ENCODE results near the gene TTC27.

Gene TTC27

DNA sequence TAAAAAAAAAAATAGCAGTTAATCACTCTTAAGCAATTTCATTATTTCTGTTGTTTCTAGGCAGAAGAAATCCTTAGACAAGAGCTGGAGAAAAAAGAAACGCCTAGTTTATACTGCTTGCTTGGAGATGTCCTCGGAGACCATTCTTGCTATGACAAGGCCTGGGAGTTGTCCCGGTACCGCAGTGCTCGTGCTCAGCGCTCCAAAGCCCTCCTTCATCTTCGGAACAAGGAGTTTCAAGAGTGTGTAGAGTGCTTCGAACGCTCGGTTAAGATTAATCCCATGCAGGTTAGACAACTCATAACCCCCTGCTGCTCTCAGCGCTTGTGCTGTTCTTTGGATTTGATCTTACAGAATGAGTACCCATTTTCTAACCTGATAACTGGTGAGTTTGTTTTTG lies 130.4 kb downstream of the TTC27 start:
- Histone ChIP-seq H3K36me3 (ENCODE audit: control insufficient read depth in 5 of 5, insufficient read depth in 5 of 5, low read length in 5 of 5) (peaks cover 3 to 19% (median 8%) of the 10 kb centered on the region in 5 donors), H3K9me3 (ENCODE audit: control insufficient read depth in 5 of 5, low read length in 5 of 5) (no peaks in the 10 kb centered on the region), H3K9ac (ENCODE audit: low read length in 5 of 5) (peak overlapping the region in 1 of 5 donors; percentile 4), H3K4me1 (ENCODE audit: control insufficient read depth in 5 of 5, insufficient read depth in 5 of 5, low read length in 5 of 5) (peaks cover 0 to 4% (median 0%) of the 10 kb centered on the region in 5 donors), H3K27me3 (ENCODE audit: control insufficient read depth in 5 of 5, insufficient read depth in 4 of 5, low read length in 5 of 5) (no peaks in the 10 kb centered on the region), H3K4me3 (ENCODE audit: low read depth in 1 of 5, low read length in 5 of 5) (peak overlapping the region in 3 of 5 donors; percentile 21 to 45 (median 42)), H3K27ac (ENCODE audit: low read depth, low read length) (no peak overlapping the region)

DNA sequence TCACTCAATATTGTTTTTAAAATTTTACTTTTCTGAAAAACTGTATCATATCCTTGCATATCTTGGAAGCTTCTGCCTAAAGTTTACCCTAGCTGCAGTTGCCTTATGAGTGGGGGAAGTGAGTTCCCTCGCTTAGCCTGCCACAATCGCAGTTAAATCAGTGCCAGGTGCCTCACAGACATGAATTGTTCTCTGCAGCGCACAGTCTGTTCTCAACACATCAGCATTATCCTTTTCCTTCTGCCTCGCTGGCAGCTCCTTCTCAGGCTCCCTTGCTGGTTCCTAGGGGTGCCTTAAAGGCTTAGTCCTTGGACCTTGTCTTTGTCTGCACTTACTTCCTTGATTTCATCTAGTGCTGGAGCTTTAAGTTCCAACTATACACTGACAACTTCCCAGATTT lies 132.8 kb downstream of the TTC27 start:
- H3K27ac ChIP-seq (ENCODE audit: low read depth, low read length), result no peak overlapping the region
- H3K27me3 ChIP-seq (ENCODE audit: control insufficient read depth in 5 of 5, insufficient read depth in 4 of 5, low read length in 5 of 5), result no peaks in the 10 kb centered on the region
- H3K4me3 ChIP-seq (ENCODE audit: low read depth in 1 of 5, low read length in 5 of 5), result no peak overlapping the region
- H3K36me3 ChIP-seq (ENCODE audit: control insufficient read depth in 5 of 5, insufficient read depth in 5 of 5, low read length in 5 of 5), result peaks cover 3 to 19% (median 8%) of the 10 kb centered on the region in 5 donors
- no peaks in the 10 kb centered on the region for H3K9me3 ChIP-seq (ENCODE audit: control insufficient read depth in 5 of 5, low read length in 5 of 5)
- no peak overlapping the region for H3K9ac ChIP-seq (ENCODE audit: low read length in 5 of 5)
- peaks cover 0 to 4% (median 0%) of the 10 kb centered on the region in 5 donors for H3K4me1 ChIP-seq (ENCODE audit: control insufficient read depth in 5 of 5, insufficient read depth in 5 of 5, low read length in 5 of 5)

DNA sequence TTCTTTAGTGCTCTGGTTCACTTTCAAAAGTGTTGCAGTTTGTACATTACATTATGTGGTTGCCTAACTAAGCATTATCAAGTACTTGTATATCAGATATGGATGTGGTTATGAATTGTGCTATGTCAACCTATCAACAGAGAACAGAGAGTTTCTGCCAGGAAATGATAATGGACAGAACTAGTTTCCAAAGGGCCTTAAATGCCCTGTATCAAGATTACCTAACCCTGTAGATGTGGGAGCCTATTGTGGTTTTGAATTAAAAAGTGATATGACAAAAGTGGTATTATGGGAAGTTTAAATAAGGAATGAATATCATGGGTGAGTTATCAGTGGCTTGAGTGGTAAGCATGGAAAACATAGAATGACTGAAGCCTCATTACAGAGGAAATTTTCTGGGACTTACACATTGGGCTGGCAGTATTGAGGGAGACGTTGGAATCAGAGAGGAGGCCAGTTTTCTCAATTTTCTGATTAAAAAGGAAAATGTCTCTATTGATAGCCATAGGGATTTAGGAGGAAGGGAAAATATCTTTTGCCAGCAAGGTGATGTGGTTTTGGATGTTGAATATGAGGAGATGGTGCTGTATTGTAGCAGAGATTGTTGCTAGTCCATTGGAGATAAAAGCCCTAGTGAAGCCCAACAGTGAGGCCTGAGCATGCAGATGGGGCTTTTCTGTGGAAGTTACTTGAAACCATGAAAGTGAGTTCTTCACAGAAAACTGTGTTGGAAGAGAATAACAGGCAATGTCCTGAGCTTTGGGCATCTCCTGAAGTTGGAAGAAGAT lies 140.7 kb downstream of the TTC27 start:
- H3K9me3 ChIP-seq (ENCODE audit: control insufficient read depth in 5 of 5, low read length in 5 of 5), result no peaks in the 10 kb centered on the region
- H3K27ac ChIP-seq (ENCODE audit: low read depth, low read length), result no peak overlapping the region
- peaks cover 0 to 6% (median 2%) of the 10 kb centered on the region in 5 donors for H3K36me3 ChIP-seq (ENCODE audit: control insufficient read depth in 5 of 5, insufficient read depth in 5 of 5, low read length in 5 of 5)
- no peak overlapping the region for H3K4me3 ChIP-seq (ENCODE audit: low read depth in 1 of 5, low read length in 5 of 5)
- peaks cover 0 to 5% (median 0%) of the 10 kb centered on the region in 5 donors for H3K4me1 ChIP-seq (ENCODE audit: control insufficient read depth in 5 of 5, insufficient read depth in 5 of 5, low read length in 5 of 5)
- no peaks in the 10 kb centered on the region for H3K27me3 ChIP-seq (ENCODE audit: control insufficient read depth in 5 of 5, insufficient read depth in 4 of 5, low read length in 5 of 5)
- H3K9ac ChIP-seq (ENCODE audit: low read length in 5 of 5), result no peak overlapping the region

DNA sequence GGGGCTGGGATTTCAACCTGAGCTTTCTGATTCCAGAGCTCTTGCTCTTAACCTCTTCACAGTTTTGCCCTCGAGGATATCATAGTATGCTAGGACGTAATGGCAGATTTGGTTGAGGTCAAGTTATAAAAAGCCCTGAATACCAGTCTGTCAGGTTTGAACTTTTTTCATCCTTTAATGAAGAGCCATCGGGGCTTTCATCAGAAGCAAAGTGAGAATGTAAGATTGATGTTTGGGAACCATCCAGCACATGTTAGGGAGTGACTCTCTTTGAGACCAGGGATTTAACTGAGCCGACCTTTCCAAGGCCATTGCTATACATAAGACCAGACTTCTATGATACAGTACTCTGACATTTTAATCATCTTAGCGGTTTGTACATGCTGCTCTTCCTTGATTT lies 142.5 kb downstream of the TTC27 start:
- H3K4me1 ChIP-seq (ENCODE audit: control insufficient read depth in 5 of 5, insufficient read depth in 5 of 5, low read length in 5 of 5), result peaks cover 0 to 5% (median 0%) of the 10 kb centered on the region in 5 donors
- H3K9ac ChIP-seq (ENCODE audit: low read length in 5 of 5), result no peak overlapping the region
- H3K4me3 ChIP-seq (ENCODE audit: low read depth in 1 of 5, low read length in 5 of 5), result no peak overlapping the region
- H3K9me3 ChIP-seq (ENCODE audit: control insufficient read depth in 5 of 5, low read length in 5 of 5), result no peaks in the 10 kb centered on the region
- H3K36me3 ChIP-seq (ENCODE audit: control insufficient read depth in 5 of 5, insufficient read depth in 5 of 5, low read length in 5 of 5), result peaks cover 0 to 6% (median 2%) of the 10 kb centered on the region in 5 donors
- no peak overlapping the region for H3K27ac ChIP-seq (ENCODE audit: low read depth, low read length)
- H3K27me3 ChIP-seq (ENCODE audit: control insufficient read depth in 5 of 5, insufficient read depth in 4 of 5, low read length in 5 of 5), result no peaks in the 10 kb centered on the region

DNA sequence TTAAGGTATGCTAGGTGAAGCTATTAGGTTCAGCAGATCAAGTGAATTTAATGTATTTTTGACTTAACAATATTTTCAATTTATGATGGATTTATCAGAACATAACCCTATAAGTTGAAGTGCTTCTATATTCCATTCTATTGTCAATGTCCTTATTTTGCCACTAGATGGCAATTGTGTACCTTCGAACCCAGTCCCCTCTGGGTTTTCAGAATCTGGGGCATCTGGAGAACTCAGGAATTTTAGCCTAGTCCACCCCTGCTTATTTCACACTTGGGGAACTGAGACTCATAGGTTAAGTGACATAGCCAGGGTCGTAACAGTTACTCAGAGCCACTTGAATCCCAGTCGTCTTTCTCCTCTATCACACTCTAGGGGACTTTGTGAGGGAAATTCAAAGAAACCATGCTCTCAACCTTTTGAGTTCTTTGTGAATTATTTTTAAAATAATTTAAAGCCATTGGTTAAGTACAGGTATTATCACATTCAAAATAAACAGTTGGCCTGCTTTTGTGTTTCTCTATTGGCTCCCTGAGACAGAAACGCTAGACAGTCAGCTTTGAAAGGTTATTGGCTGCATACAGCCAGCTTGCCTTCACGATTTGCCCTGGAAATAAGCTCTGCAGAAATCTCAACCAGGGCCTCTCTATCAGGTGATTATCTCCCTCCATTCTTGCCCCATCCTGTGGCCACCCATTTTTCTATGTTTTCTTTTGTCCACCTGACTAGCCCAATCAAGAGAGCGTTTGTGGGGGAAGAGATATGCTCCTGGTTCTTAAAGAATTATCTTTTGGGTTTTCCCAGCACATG lies 145.0 kb downstream of the TTC27 start:
- no peak overlapping the region for H3K9ac ChIP-seq (ENCODE audit: low read length in 5 of 5)
- peaks cover 0 to 5% (median 0%) of the 10 kb centered on the region in 5 donors for H3K4me1 ChIP-seq (ENCODE audit: control insufficient read depth in 5 of 5, insufficient read depth in 5 of 5, low read length in 5 of 5)
- H3K27ac ChIP-seq (ENCODE audit: low read depth, low read length), result no peak overlapping the region
- no peak overlapping the region for H3K4me3 ChIP-seq (ENCODE audit: low read depth in 1 of 5, low read length in 5 of 5)
- H3K27me3 ChIP-seq (ENCODE audit: control insufficient read depth in 5 of 5, insufficient read depth in 4 of 5, low read length in 5 of 5), result no peaks in the 10 kb centered on the region
- peaks cover 0 to 2% (median 0%) of the 10 kb centered on the region in 5 donors for H3K36me3 ChIP-seq (ENCODE audit: control insufficient read depth in 5 of 5, insufficient read depth in 5 of 5, low read length in 5 of 5)
- H3K9me3 ChIP-seq (ENCODE audit: control insufficient read depth in 5 of 5, low read length in 5 of 5), result no peaks in the 10 kb centered on the region

DNA sequence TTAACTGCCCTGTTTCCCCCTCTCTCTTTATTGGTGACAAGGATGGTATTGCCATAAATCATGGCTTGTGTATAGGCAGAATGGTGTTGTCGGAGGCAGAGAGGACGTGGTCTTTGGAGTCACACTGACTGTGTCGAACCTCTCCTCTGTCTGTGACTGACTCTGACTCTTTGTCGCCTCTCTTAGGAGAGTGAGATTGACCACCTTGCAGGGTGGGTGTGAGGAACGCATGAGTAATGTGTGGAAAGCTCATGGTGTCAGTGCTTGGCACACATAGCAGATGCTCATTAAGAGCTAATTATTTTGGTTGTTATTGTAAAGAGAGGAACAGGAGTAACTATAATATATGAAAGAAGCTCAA lies 145.6 kb downstream of the TTC27 start:
- Histone ChIP-seq H3K27me3 (ENCODE audit: control insufficient read depth in 5 of 5, insufficient read depth in 4 of 5, low read length in 5 of 5) (no peaks in the 10 kb centered on the region), H3K4me3 (ENCODE audit: low read depth in 1 of 5, low read length in 5 of 5) (no peak overlapping the region), H3K9me3 (ENCODE audit: control insufficient read depth in 5 of 5, low read length in 5 of 5) (no peaks in the 10 kb centered on the region), H3K36me3 (ENCODE audit: control insufficient read depth in 5 of 5, insufficient read depth in 5 of 5, low read length in 5 of 5) (peaks cover 0 to 6% (median under 1%) of the 10 kb centered on the region in 5 donors), H3K4me1 (ENCODE audit: control insufficient read depth in 5 of 5, insufficient read depth in 5 of 5, low read length in 5 of 5) (peaks cover 0 to 5% (median 0%) of the 10 kb centered on the region in 5 donors), H3K9ac (ENCODE audit: low read length in 5 of 5) (no peak overlapping the region), H3K27ac (ENCODE audit: low read depth, low read length) (no peak overlapping the region)

DNA sequence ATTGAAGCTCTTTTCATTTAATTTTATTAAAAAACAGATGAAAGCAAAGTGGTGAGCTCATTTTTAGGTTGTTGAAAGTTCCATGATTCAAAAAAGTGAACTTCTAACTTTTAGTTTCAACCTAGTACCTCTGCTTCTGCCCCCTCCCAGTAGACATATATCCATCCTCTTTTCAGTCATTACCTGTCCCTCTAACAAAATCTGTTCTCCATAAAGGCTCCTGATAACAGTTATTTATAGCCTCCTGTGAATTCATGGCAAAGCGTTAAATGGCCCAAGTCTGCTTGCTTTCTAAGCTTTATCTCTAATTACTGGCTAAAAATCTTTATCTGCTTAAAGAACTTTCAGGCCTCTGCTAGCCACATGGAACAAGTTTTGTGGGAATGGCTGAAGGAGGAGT lies 148.1 kb downstream of the TTC27 start:
- Histone ChIP-seq H3K9ac (ENCODE audit: low read length in 5 of 5) (no peak overlapping the region), H3K4me1 (ENCODE audit: control insufficient read depth in 5 of 5, insufficient read depth in 5 of 5, low read length in 5 of 5) (peaks cover 0 to 5% (median 0%) of the 10 kb centered on the region in 5 donors), H3K27ac (ENCODE audit: low read depth, low read length) (no peak overlapping the region), H3K36me3 (ENCODE audit: control insufficient read depth in 5 of 5, insufficient read depth in 5 of 5, low read length in 5 of 5) (peaks cover 0 to 10% (median 3%) of the 10 kb centered on the region in 5 donors), H3K9me3 (ENCODE audit: control insufficient read depth in 5 of 5, low read length in 5 of 5) (peaks cover 1 to 3% (median 2%) of the 10 kb centered on the region in 5 donors), H3K27me3 (ENCODE audit: control insufficient read depth in 5 of 5, insufficient read depth in 4 of 5, low read length in 5 of 5) (no peaks in the 10 kb centered on the region), H3K4me3 (ENCODE audit: low read depth in 1 of 5, low read length in 5 of 5) (no peak overlapping the region)

DNA sequence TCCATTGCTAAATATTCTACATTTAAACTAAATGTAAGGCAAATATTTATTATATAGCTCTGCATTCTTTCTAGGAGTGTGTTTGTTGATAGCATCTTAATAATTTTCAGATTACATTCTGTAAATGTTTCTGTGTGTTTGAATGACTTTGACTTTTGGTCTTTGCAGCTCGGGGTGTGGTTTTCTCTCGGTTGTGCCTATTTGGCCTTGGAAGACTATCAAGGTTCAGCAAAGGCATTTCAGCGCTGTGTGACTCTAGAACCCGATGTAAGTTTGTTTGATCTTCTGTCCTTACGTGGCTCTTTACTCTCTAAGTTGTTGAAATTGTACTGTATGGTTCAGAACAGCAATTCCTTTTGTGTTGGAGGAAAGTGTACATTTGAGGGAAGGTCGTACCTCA lies 149.9 kb downstream of the TTC27 start:
- Histone ChIP-seq H3K9me3 (ENCODE audit: control insufficient read depth in 5 of 5, low read length in 5 of 5) (peaks cover 2 to 8% (median 4%) of the 10 kb centered on the region in 5 donors), H3K4me3 (ENCODE audit: low read depth in 1 of 5, low read length in 5 of 5) (no peak overlapping the region), H3K27me3 (ENCODE audit: control insufficient read depth in 5 of 5, insufficient read depth in 4 of 5, low read length in 5 of 5) (no peaks in the 10 kb centered on the region), H3K4me1 (ENCODE audit: control insufficient read depth in 5 of 5, insufficient read depth in 5 of 5, low read length in 5 of 5) (peaks cover 0 to 5% (median 0%) of the 10 kb centered on the region in 5 donors), H3K9ac (ENCODE audit: low read length in 5 of 5) (no peak overlapping the region), H3K36me3 (ENCODE audit: control insufficient read depth in 5 of 5, insufficient read depth in 5 of 5, low read length in 5 of 5) (peaks cover 0 to 18% (median 3%) of the 10 kb centered on the region in 5 donors), H3K27ac (ENCODE audit: low read depth, low read length) (no peak overlapping the region)

DNA sequence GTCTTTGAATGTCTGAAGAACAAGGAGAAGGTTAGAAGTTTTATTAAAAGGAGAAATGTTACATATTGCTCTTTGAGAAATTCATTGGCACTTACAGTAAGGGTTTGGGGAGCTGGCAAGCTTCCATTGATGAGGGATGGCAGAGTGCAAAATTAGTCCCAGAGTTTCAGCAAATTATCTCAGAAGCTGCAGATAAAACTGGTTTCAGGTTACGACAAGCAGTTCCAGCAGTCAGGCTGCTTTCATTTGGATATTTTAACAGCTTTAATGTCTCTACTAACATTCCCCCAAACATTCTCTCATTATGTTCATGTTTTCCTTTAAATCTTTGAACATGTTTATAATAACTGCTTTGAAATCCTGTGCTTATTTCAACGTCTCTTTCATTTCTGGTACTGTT lies 153.1 kb downstream of the TTC27 start:
- H3K4me1 ChIP-seq (ENCODE audit: control insufficient read depth in 5 of 5, insufficient read depth in 5 of 5, low read length in 5 of 5), result peaks cover 0 to 11% (median 0%) of the 10 kb centered on the region in 5 donors
- no peaks in the 10 kb centered on the region for H3K27me3 ChIP-seq (ENCODE audit: control insufficient read depth in 5 of 5, insufficient read depth in 4 of 5, low read length in 5 of 5)
- H3K4me3 ChIP-seq (ENCODE audit: low read depth in 1 of 5, low read length in 5 of 5), result peak overlapping the region in 1 of 5 donors; percentile 12
- peaks cover 2 to 23% (median 3%) of the 10 kb centered on the region in 5 donors for H3K36me3 ChIP-seq (ENCODE audit: control insufficient read depth in 5 of 5, insufficient read depth in 5 of 5, low read length in 5 of 5)
- no peak overlapping the region for H3K27ac ChIP-seq (ENCODE audit: low read depth, low read length)
- H3K9me3 ChIP-seq (ENCODE audit: control insufficient read depth in 5 of 5, low read length in 5 of 5), result peaks cover 2 to 8% (median 4%) of the 10 kb centered on the region in 5 donors
- H3K9ac ChIP-seq (ENCODE audit: low read length in 5 of 5), result no peak overlapping the region

DNA sequence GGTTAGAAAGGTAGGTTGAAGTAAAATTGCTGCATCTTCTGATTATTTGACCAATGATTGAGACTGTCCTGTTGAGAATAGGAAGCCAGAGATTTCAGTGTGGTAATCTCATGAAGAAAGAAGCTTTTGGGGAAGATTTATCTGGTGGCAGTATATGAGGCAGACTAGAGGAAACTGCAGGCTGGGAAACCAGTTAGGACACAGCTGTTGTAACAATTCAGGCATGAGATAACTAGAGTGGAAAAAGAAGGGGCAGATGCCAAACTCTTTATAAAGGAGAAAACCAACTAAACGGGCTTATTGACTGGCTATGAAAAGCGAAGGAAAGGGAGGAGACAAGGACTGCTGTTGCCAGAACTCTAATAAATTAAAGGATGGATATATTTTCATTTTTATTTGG lies 155.6 kb downstream of the TTC27 start:
- Histone ChIP-seq H3K27me3 (ENCODE audit: control insufficient read depth in 5 of 5, insufficient read depth in 4 of 5, low read length in 5 of 5) (no peaks in the 10 kb centered on the region), H3K4me3 (ENCODE audit: low read depth in 1 of 5, low read length in 5 of 5) (no peak overlapping the region), H3K9me3 (ENCODE audit: control insufficient read depth in 5 of 5, low read length in 5 of 5) (peaks cover 2 to 8% (median 4%) of the 10 kb centered on the region in 5 donors), H3K4me1 (ENCODE audit: control insufficient read depth in 5 of 5, insufficient read depth in 5 of 5, low read length in 5 of 5) (peaks cover 0 to 11% (median 0%) of the 10 kb centered on the region in 5 donors), H3K27ac (ENCODE audit: low read depth, low read length) (peak overlapping the region; percentile 28), H3K9ac (ENCODE audit: low read length in 5 of 5) (no peak overlapping the region), H3K36me3 (ENCODE audit: control insufficient read depth in 5 of 5, insufficient read depth in 5 of 5, low read length in 5 of 5) (peaks cover 2 to 23% (median 4%) of the 10 kb centered on the region in 5 donors)
